H9 (cell line): ENCODE data around the gene PRR20G. TPM values are rescaled to one million over a fixed set of nuclear protein-coding genes. Genes with fewer than 3 reads are reported as not detected.
A peak's percentile ranks its signal among the peaks of the same experiment; 100 is the strongest.

Experiments
- DNase-seq: peaks from one replicate; pipeline ENCODE4 v3.0.0-alpha.2; 2017
- H2AFZ ChIP-seq: one replicate; pipeline ENCODE4 v1.6.1; 2013; ENCODE audit warnings: mild to moderate bottlenecking, low read length, control low read depth, moderate library complexity
- H2AK5ac ChIP-seq: 2 replicates; pipeline ENCODE4 v1.6.1; 2013; ENCODE audit warnings: low read length, control low read depth, mixed read lengths; ENCODE audit not compliant: insufficient read length
- H2BK120ac ChIP-seq: one replicate; pipeline ENCODE4 v1.6.1; 2013; ENCODE audit warnings: low read depth, mild to moderate bottlenecking, low read length, control low read depth, inconsistent platforms; ENCODE audit not compliant: poor library complexity, severe bottlenecking
- H2BK12ac ChIP-seq: 2 replicates; pipeline ENCODE4 v1.6.1; 2013; ENCODE audit warnings: low read length, control low read depth, mixed read lengths, low read depth; ENCODE audit not compliant: insufficient read length
- H2BK15ac ChIP-seq: 2 replicates; pipeline ENCODE4 v1.6.1; 2013; ENCODE audit warnings: low read depth, low read length, control low read depth
- H2BK20ac ChIP-seq: one replicate; pipeline ENCODE4 v1.6.1; 2013; ENCODE audit warnings: low read depth, mild to moderate bottlenecking, low read length, control low read depth, inconsistent platforms; ENCODE audit not compliant: poor library complexity, severe bottlenecking
- H2BK5ac ChIP-seq: 2 replicates; pipeline ENCODE4 v1.6.1; 2013; ENCODE audit warnings: low read length, control low read depth, mixed read lengths; ENCODE audit not compliant: insufficient read length
- H3K14ac ChIP-seq: 2 replicates; pipeline ENCODE4 v1.6.1; 2013; ENCODE audit warnings: low read length, control low read depth; ENCODE audit not compliant: insufficient read depth
- H3K18ac ChIP-seq: 2 replicates; pipeline ENCODE4 v1.6.1; 2013; ENCODE audit warnings: low read depth, mild to moderate bottlenecking, mixed read lengths, low read length, control low read depth; ENCODE audit not compliant: insufficient read length
- H3K23ac ChIP-seq: 2 replicates; pipeline ENCODE4 v1.6.1; 2013; ENCODE audit warnings: low read length, control low read depth, mixed read lengths, low read depth; ENCODE audit not compliant: insufficient read length
- H3K23me2 ChIP-seq: 2 replicates; pipeline ENCODE4 v1.6.1; 2013; ENCODE audit warnings: low read depth, mild to moderate bottlenecking, mixed read lengths, low read length, control low read depth; ENCODE audit not compliant: insufficient read length, poor library complexity, severe bottlenecking
- H3K27ac ChIP-seq: 2 replicates; pipeline ENCODE4 v1.5.1; 2013; ENCODE audit warnings: low read length, control low read depth, mixed read lengths, low read depth; ENCODE audit not compliant: insufficient read length
- H3K27me3 ChIP-seq: 2 replicates; pipeline ENCODE4 v1.6.1; 2013; ENCODE audit warnings: low read length, control low read depth, inconsistent platforms; ENCODE audit not compliant: insufficient read depth
- H3K4ac ChIP-seq: 2 replicates; pipeline ENCODE4 v1.6.1; 2013; ENCODE audit warnings: low read depth, mild to moderate bottlenecking, control low read depth, inconsistent platforms, low read length, moderate library complexity
- H3K4me1 ChIP-seq: 2 replicates; pipeline ENCODE4 v1.6.1; 2013; ENCODE audit warnings: low read length, control low read depth, inconsistent platforms; ENCODE audit not compliant: insufficient read depth
- H3K4me2 ChIP-seq: 2 replicates; pipeline ENCODE4 v1.6.1; 2013; ENCODE audit warnings: low read length, control low read depth, mixed read lengths; ENCODE audit not compliant: insufficient read length, insufficient read depth
- H3K56ac ChIP-seq: 2 replicates; pipeline ENCODE4 v1.6.1; 2013; ENCODE audit warnings: low read depth, mild to moderate bottlenecking, mixed read lengths, low read length, control low read depth; ENCODE audit not compliant: insufficient read length
- H3K79me1 ChIP-seq: 2 replicates; pipeline ENCODE4 v1.6.1; 2013; ENCODE audit warnings: low read depth, mild to moderate bottlenecking, moderate library complexity, low read length, control low read depth, inconsistent platforms; ENCODE audit not compliant: insufficient read depth, poor library complexity, severe bottlenecking
- H3K79me2 ChIP-seq: 2 replicates; pipeline ENCODE4 v1.6.1; 2013; ENCODE audit warnings: low read length, control low read depth, inconsistent platforms; ENCODE audit not compliant: insufficient read depth
- H3K9ac ChIP-seq: 2 replicates; pipeline ENCODE4 v1.6.1; 2013; ENCODE audit warnings: low read length, control low read depth, mixed read lengths; ENCODE audit not compliant: insufficient read length; ENCODE audit errors: extremely low read depth
- H3K9me3 ChIP-seq: one replicate; pipeline ENCODE4 v1.6.1; 2013; ENCODE audit warnings: low read depth, low read length, inconsistent platforms; ENCODE audit not compliant: control insufficient read depth
- H3T11ph ChIP-seq: one replicate; pipeline ENCODE4 v1.6.1; 2013; ENCODE audit warnings: mild to moderate bottlenecking, low read length, control low read depth, inconsistent platforms
- H4K20me1 ChIP-seq: one replicate; pipeline ENCODE4 v1.6.1; 2013; ENCODE audit not compliant: control insufficient read depth, insufficient read length, insufficient read depth
- H4K5ac ChIP-seq: 2 replicates; pipeline ENCODE4 v1.6.1; 2013; ENCODE audit warnings: low read depth, mild to moderate bottlenecking, mixed read lengths, low read length, control low read depth; ENCODE audit not compliant: insufficient read length
- H4K8ac ChIP-seq: replicated peaks from 2 replicates; pipeline ENCODE4 v1.6.1; 2013; ENCODE audit warnings: low read length, control low read depth, mixed read lengths, low read depth; ENCODE audit not compliant: insufficient read length
- H4K91ac ChIP-seq: 2 replicates; pipeline ENCODE4 v1.6.1; 2013; ENCODE audit warnings: low read depth, mild to moderate bottlenecking, moderate library complexity, mixed read lengths, low read length, control low read depth; ENCODE audit not compliant: insufficient read length
- H3K27ac Mint-ChIP-seq, 3 experiments: 2 replicates in 2 of 3; 3 replicates in 1 of 3; pipeline ENCODE4 v1.8.0; 2020 to 2021; ENCODE audit warnings: mixed read lengths in 3 of 3, mild to moderate bottlenecking in 1 of 3, moderate library complexity in 1 of 3
- H3K27me3 Mint-ChIP-seq: 2 replicates; pipeline ENCODE4 v1.8.0; 2021; ENCODE audit warnings: low read depth, mild to moderate bottlenecking, moderate library complexity, mixed read lengths
- H3K36me3 Mint-ChIP-seq, 3 experiments: 2 replicates in 2 of 3; 3 replicates in 1 of 3; pipeline ENCODE4 v1.8.0; 2020 to 2021; ENCODE audit warnings: low read depth in 3 of 3, mixed read lengths in 3 of 3; ENCODE audit not compliant: insufficient read depth in 1 of 3
- H3K4me1 Mint-ChIP-seq, 2 experiments: 2 replicates each; pipeline ENCODE4 v1.8.0; 2020; ENCODE audit warnings: mixed read lengths in 2 of 2
- H3K4me3 Mint-ChIP-seq, 2 experiments: 2 replicates in 1 of 2; 3 replicates in 1 of 2; pipeline ENCODE4 v1.8.0; 2020 to 2021; ENCODE audit warnings: mild to moderate bottlenecking in 2 of 2, mixed read lengths in 2 of 2, moderate library complexity in 1 of 2
- H3K9me3 Mint-ChIP-seq, 2 experiments: 2 replicates in 1 of 2; 3 replicates in 1 of 2; pipeline ENCODE4 v1.8.0; 2020; ENCODE audit warnings: mild to moderate bottlenecking in 2 of 2, mixed read lengths in 2 of 2, moderate library complexity in 1 of 2
- CTCF ChIP-seq: fragments of 200-600 bp; sonication (generic); conservative IDR thresholded peaks from 3 replicates; pipeline ENCODE4 v1.8.0; 2021; ENCODE audit warnings: antibody characterized with exemption, mild to moderate bottlenecking
- WGBS: extraction: QIAGEN DNeasy Blood & Tissue Kit; methylation state at CpG from one replicate; pipeline ENCODE4 v1.1.7; 2013; ENCODE audit warnings: missing lambda C conversion rate, low lambda C conversion rate, mixed read lengths; ENCODE audit not compliant: insufficient read length; ENCODE audit errors: extremely low coverage; 5-methylcytosine and 5-hydroxymethylcytosine counted together
- total RNA-seq: library from RNA; stranded (reverse); gene quantifications from 2 replicates; pipeline ENCODE4 v1.2.1, GENCODE V29; 2021

The PRR20G gene
- total RNA-seq, 1 experiment from 2014 or later, result 0.35 TPM

- H3K4me2 ChIP-seq, result no peak overlapping the region
- no peak overlapping the region for H3K4me3 Mint-ChIP-seq
- H3K27ac Mint-ChIP-seq, result peak overlapping the region in 2 of 3 experiments; percentile 16 to 48; a peak in 1 of 7 replicates
Measured at GRCh38 chr3:127264794-127265514, 22.9 kb downstream of the PRR20G start.

More at GRCh38 chr3:127264794-127265514, 22.9 kb downstream of the PRR20G start:
- Histone ChIP-seq H3K79me1 (no peaks in the 10 kb centered on the region), H4K8ac (no peak overlapping the region), H3K18ac (no peak overlapping the region), H3K4ac (no peak overlapping the region), H2BK20ac (no peak overlapping the region), H4K5ac (no peak overlapping the region), H3K14ac (no peak overlapping the region), H3T11ph (no peak overlapping the region), H3K9ac (no peak overlapping the region), H2BK15ac (no peak overlapping the region), H3K56ac (no peak overlapping the region), H3K79me2 (no peaks in the 10 kb centered on the region), H2BK5ac (no peak overlapping the region), H3K27ac (no peak overlapping the region), H2BK120ac (no peak overlapping the region), H3K27me3 (no peaks in the 10 kb centered on the region), H3K23me2 (no peaks in the 10 kb centered on the region), H3K9me3 (no peaks in the 10 kb centered on the region), H4K20me1 (no peaks in the 10 kb centered on the region), H3K23ac (no peak overlapping the region), H4K91ac (no peak overlapping the region), H2BK12ac (no peak overlapping the region), H2AFZ (no peak overlapping the region), H3K4me1 (no peaks in the 10 kb centered on the region), H2AK5ac (no peak overlapping the region)
- no CpG with 5 or more reads among the region's 11 CpGs for WGBS
- no peak for DNase-seq
- TF ChIP-seq CTCF, result no peak
- H3K27me3 Mint-ChIP-seq, result peaks cover 13% of the 10 kb centered on the region
- peaks cover 18 to 19% of the 10 kb centered on the region in 2 experiments for H3K9me3 Mint-ChIP-seq
- peaks cover 0 to 8% (median 7%) of the 10 kb centered on the region in 3 experiments; a peak in 3 of 7 replicates for H3K36me3 Mint-ChIP-seq
- H3K4me1 Mint-ChIP-seq, result peaks cover 0 to 4% of the 10 kb centered on the region in 2 experiments; a peak in 2 of 4 replicates
